ENCODE results near the gene DAGLB. TPM values are rescaled to one million over a fixed set of nuclear protein-coding genes. Genes with fewer than 3 reads are reported as not detected.

The DAGLB gene
- total and polyA plus RNA-seq, 2 of the 8 experiments (the other 6 are each of a cell fraction or from before 2014, with no cell fraction given) = 27.0 to 39.6 TPM

- no peak overlapping the region for H3K4me2 ChIP-seq (ENCODE audit: insufficient read depth in 1 of 2, low read depth in 2 of 2, low read length in 2 of 2)
- no peak for DNase-seq (ENCODE audit: low read depth in 1 of 2, low spot score in 2 of 2)
Observed at GRCh38 chr7:6453734-6454133, 6.0 kb upstream of the DAGLB start.

More at GRCh38 chr7:6453734-6454133, 6.0 kb upstream of the DAGLB start:
- H3K36me3 ChIP-seq (ENCODE audit: control insufficient read depth in 2 of 4, insufficient read depth in 4 of 4, low read length in 3 of 4) = no peaks in the 10 kb centered on the region
- H3K23ac ChIP-seq (ENCODE audit: insufficient read length) = no peak overlapping the region
- no peak overlapping the region for H3K14ac ChIP-seq (ENCODE audit: insufficient read length)
- H2BK20ac ChIP-seq (ENCODE audit: low read length) = no peak overlapping the region
- WGBS, 2 experiments (ENCODE audit: extremely low coverage in 1 of 2, insufficient coverage in 1 of 2, insufficient read length in 1 of 2, insufficient replicate concordance in 2 of 2, low coverage in 1 of 2, low lambda C conversion rate in 2 of 2, missing lambda C conversion rate in 1 of 2) = 88% methylated on average over 4 of the region's 4 CpGs; no CpG with 5 or more reads in 1 of the 2 experiments
- no peak overlapping the region for H4K5ac ChIP-seq (ENCODE audit: insufficient read length, low read depth, low read length)
- no peaks in the 10 kb centered on the region for H3K79me2 ChIP-seq (ENCODE audit: control insufficient read depth in 1 of 2, insufficient read depth in 2 of 2, low read length in 2 of 2)
- H4K8ac ChIP-seq (ENCODE audit: extremely low read depth, insufficient read depth, low read length) = no peak overlapping the region
- no peaks in the 10 kb centered on the region for H3K27me3 ChIP-seq (replicated peaks in 1 of 4; ENCODE audit: control insufficient read depth in 3 of 4, extremely low read depth in 1 of 4, insufficient read depth in 3 of 4, low read length in 3 of 4)
- 0 out of 2 replicates have a peak, but pooled peaks cover 2% of the 10 kb centered on the region for H3K79me1 ChIP-seq (ENCODE audit: low read depth, low read length)
- no peak overlapping the region for H3K4ac ChIP-seq (replicated peaks; ENCODE audit: insufficient read length, low read depth, low read length)
- no peak for FAIRE-seq
- no peaks in the 10 kb centered on the region for H3K23me2 ChIP-seq (ENCODE audit: low read depth, low read length)
- no peak overlapping the region for H2BK120ac ChIP-seq (replicated peaks; ENCODE audit: low read depth, low read length)
- no peaks in the 10 kb centered on the region for H3K4me1 ChIP-seq (replicated peaks in 1 of 4; ENCODE audit: control insufficient read depth in 3 of 4, insufficient read depth in 4 of 4, low read length in 3 of 4)
- H3K56ac ChIP-seq (replicated peaks; ENCODE audit: insufficient read length, low read depth, low read length) = no peak overlapping the region
- TF ChIP-seq KDM5A (IDR thresholded peaks at IDR 0.05; ENCODE audit: low read length) = no peak
- no peak overlapping the region for H3K9ac ChIP-seq (replicated peaks in 1 of 4; ENCODE audit: extremely low read depth in 1 of 4, low read depth in 3 of 4, low read length in 3 of 4)
- no peak overlapping the region for H2BK12ac ChIP-seq (ENCODE audit: low read depth, low read length)
- H4K91ac ChIP-seq (replicated peaks; ENCODE audit: insufficient read length, low read length) = no peak overlapping the region
- no peak overlapping the region for H2AFZ ChIP-seq (ENCODE audit: low read length)
- H3K4me3 ChIP-seq (ENCODE audit: extremely low read depth in 1 of 4, insufficient read depth in 2 of 4, low read depth in 3 of 4, low read length in 4 of 4) = no peak overlapping the region
- no peak overlapping the region for H2BK15ac ChIP-seq (ENCODE audit: low read length)
- ChIA-PET POLR2A (ENCODE audit: partially characterized antibody) (interaction anchor here (0.9 to 1.4 kb wide), 3 partner anchors 10 to 14 kb away, joined by 4 to 5 read pairs (median 5); no protein-coding TSS in a partner anchor), CTCF (ENCODE audit: partially characterized antibody) (interaction anchor here (1.1 kb wide), 3 partner anchors 12 to 24 kb away, joined by 3 to 4 read pairs (median 4); no protein-coding TSS in a partner anchor)
- no peak overlapping the region for H3K18ac ChIP-seq (ENCODE audit: extremely low read depth, low read length)
- H3K9me3 ChIP-seq (ENCODE audit: insufficient read depth in 2 of 2, low read depth in 1 of 2, low read length in 1 of 2) = no peaks in the 10 kb centered on the region
- no peak overlapping the region for H2AK5ac ChIP-seq (ENCODE audit: low read depth, low read length)
- no peaks in the 10 kb centered on the region for H4K20me1 ChIP-seq (replicated peaks in 1 of 2; ENCODE audit: control insufficient read depth in 1 of 2, insufficient read depth in 2 of 2, low read length in 2 of 2)
- no peak overlapping the region for H3K27ac ChIP-seq (ENCODE audit: low read depth, low read length)
- H2BK5ac ChIP-seq (ENCODE audit: low read depth, low read length) = no peak overlapping the region
